NAMALWA (cell line): ENCODE measurements around the gene SKAP1.
A peak's percentile ranks its signal among the peaks of the same experiment; 100 is the strongest.

ENCODE experiments used
- DNase-seq: peaks from one replicate; pipeline ENCODE4 v3.0.0-alpha.2; 2015; ENCODE audit warnings: low spot score

SKAP1 gene

DNA sequence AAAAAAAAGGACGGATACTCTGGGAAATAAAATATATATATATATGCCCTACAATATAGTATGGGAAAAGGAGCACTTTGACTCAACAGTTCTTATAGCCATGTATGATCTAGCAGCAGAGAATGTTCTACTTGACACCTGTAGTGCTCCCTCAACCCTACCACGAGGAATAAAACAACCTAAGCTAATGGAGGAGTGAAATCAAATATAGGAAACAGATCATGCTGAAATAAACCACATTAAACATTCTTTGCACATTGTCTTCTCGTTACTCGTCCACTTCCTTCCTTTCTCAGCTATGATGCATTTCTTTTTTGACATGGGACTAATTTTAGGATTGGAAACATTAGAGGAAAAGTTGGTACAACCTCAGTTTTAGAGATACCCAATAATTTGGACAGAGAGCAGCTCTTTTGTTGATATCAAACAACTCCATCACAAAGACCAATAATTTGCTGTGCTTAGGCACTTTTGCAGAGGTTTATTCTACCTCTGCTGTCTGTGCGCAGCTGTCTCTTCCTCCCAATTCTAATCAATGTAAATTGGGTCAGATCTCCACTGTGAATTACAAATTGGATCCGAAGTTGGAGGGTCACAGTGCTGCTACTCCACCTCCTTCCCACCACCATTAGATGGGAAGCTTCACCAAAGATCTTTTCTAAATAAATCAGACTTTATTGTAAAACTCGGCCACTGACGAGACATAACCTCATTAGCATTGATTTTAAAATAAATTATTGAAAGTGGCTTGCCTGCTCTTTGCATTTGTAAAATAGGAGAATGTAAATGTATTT lies 256.6 kb downstream of the SKAP1 start:
- no peak for DNase-seq

DNA sequence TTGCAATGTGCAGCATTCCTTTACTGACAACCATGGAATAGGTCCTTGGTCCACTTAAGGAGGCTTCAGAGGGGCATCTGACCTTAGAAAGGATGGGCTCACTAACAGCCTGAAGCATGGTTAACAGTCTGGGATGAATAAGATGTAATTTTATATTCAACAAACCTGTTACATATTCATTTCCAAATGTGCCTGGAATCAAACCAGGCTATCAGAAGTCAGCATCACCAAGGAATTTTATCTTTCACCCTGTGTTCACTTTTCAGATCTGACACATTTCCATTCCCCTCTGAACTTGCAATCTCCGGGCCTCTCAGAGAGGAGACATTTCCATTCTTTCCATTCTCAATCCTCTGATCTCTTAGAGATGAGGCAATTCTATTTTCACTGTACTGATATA lies 260.1 kb downstream of the SKAP1 start:
- DNase-seq, result no peak

GRCh38 chr17:48163809-48164208 lies 266.2 kb downstream of the SKAP1 start:
- peak; percentile 19 for DNase-seq

DNA sequence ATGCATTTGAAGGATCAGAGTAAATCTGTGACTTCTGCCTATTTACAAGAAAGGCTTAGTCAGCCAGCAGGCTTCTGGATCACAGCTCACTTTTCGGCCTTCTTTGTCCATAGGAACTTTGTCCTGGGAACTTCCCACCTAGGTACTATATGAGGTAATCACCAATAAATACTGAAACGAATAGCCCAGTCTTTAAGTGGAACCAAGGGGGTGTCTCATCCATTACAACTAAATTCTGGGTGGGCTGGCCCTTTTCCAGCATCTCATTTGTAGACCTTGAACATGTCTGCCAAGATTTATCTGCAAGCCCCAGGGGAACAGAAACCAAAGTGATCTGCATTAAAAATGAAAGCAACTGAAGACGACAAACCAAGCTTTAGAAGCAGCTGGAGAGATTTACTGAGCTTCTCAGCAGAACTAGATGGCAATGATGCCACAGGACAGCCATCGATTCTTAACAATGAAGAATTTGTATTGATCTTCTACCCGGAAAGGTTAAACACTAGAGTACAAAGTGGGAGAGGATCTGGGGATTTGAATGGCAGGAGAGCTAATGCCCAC lies 267.0 kb downstream of the SKAP1 start:
- DNase-seq, result peak; percentile 48

DNA sequence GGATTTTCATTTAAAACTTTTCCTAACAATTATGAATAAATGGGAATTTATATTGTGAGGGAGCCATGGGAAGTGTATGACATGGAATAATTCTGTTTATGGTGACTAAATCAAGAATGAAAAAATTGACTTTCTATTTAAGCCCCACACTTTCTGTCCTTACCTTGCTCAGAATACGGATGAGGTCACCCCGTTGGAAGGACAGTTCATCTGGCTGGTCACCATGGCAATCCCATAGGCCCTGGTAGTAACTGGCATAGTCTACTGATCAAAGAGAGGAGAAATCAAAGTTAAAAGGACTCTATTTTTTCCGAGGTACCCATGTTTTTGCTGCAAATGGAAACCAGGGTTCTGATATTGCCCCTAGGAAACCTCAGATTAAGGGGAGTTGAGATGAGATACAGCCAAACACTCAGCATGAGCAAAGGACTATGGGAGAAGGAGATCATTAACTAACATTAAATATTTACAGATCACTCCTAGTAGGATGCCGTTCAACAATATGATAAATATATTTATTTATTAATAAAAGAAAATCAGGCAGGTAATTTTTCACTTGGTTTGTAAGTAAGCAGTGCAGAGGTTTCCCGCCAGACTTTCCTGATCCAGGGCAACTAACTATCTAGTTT lies 267.6 kb downstream of the SKAP1 start:
- DNase-seq, result no peak

GRCh38 chr17:48161127-48161905 lies 268.7 kb downstream of the SKAP1 start:
- no peak for DNase-seq

DNA sequence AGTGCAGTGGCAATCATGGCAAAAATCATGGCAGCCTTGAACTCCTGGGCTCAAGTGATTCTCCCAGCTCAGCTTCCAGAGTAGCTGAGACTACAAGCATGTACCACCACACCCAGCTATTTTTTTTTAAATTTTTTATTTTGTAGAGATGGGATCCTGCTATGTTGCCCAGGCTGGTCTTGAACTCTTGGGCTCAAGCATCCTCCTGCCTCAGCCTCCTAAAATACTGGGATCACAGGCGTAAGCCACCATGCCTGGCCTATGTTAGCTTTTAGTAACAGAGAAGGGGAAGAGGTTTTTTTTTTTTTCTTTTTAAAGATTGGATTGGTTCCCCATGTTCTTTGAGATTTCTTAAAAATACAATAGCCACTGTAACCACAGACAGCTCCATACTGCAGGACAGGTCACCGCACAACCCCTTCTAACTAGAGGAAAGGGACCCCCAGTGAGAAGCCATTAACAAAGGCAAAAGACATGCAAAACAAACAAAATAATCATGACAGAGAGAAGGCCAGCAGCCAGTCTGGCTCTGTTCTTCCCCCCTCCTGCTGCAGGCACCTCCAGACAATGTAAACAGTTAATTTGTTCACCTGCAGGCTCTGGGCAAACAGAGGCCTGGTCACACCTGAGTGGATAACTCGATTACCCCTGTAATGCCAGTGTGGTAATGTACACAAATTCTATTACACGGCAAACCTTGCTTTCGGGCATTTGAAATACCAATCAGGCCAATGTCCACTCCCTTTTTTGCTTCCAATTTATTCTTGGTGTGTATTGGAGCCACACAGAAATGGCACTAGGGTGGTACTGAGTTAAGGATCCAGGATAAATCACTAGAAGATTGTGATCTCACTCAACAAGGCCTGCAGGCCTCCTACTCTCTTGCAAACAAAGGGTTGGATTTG lies 269.6 kb downstream of the SKAP1 start:
- no peak for DNase-seq

- DNase-seq, result no peak
Observed at GRCh38 chr17:48159232-48159631, 270.8 kb downstream of the SKAP1 start.

DNA sequence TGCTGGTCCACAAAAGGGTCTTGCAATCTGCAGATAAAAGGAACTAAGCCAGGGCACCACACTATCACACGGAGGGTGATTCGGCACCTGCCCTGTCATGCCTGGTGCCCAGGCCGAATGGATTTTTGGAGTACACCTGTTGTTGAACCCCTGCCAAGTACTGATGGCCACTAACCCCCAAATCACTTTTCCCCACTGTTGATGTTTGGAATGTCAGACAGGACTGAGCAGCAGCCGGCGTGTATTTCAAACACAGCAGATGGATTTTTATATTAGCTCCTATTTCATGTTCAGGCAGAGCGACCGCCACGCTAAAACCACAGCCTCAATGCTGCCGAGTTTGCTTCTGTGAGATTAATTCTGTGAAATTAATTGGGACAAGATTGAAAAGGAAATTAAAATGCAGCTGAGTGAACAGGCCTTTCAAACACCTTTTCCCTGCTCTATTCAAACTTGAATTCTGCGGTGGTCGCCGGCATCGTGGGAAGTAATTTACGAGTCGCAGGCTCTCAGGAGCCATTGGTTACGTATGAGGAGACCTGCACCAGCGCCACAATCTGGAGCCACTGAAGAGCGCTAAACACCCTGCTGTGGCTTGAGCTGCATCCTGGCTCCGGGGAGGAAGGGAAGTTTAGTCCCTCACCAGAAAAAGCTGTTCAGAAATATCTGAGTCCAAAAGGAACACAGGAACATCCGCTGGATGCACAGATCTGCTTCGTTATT lies 274.0 kb downstream of the SKAP1 start:
- no peak for DNase-seq

DNA sequence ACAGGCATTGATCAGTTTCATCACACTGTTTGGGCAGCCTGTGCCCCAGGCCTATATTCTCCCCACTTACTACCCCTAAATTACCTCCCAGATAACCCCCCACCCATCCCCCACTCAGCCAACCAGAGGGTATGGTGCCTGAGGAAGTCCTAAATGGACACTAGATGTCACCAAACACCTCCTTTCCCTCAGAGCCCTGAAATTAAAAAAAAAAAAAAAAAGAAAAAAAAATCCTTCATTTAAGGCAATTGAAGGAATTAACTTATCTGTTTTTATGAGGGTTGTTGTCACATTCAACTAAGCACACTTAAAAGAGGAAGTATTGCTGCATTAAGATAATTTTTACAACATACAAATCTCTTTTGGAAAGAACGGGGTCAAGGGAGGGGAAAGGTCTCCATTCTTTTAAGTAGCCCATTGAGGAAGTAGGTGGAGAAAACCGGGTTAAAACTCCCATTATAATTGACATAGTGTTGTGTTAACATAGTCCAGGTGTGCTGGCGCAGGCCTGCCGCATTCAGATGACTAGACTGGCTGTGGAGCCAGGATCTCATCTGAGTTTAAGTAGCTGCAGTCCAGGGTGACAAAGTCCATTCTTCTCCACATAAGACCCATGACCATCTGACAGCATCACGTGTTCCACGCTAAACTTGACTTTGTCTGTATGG lies 276.2 kb downstream of the SKAP1 start:
- DNase-seq, result peak; percentile 65

DNA sequence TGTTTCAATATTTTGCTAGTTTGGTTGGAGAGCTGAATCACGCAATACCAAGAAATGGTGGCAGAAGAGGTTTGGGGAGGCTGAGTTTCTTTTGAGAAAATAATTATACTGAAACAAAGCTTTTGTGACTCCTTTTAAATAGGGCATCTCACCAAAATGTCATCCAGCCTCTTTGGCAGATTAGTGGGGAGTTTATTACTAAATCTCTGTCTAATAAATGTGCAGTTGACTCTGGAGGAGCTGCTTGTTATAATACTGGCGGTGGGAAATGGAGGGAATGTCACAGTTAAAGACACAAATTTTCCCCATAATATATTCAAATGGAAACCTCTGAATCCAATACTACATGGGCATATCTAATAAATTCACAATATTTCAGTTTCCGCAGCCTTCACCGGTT lies 277.7 kb downstream of the SKAP1 start:
- no peak for DNase-seq

DNA sequence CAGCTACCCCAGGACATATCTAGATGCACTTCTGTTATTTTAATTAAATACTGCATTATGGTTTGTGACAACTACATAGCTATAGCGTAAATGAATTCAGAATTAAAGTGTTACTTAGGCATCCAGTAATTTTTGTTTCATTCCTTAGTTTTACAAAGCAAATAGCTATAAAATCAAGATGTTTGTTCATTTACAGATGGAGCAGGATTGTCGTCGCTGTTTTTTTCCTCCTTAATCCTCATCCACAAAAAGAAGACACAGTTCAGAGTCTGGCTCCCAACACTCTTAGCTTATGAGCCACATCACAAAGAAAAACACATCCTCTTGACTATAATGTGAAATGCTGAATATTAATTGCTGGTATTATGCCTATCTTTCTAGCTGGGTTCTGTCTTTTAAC lies 278.8 kb downstream of the SKAP1 start:
- DNase-seq, result no peak

GRCh38 chr17:48150597-48151001 lies 279.4 kb downstream of the SKAP1 start:
- DNase-seq, result no peak

- no peak for DNase-seq
Observed at GRCh38 chr17:48149787-48150463, 280.1 kb downstream of the SKAP1 start.

- peak; percentile 30 for DNase-seq
Observed at GRCh38 chr17:48148854-48149786, 280.9 kb downstream of the SKAP1 start.

DNA sequence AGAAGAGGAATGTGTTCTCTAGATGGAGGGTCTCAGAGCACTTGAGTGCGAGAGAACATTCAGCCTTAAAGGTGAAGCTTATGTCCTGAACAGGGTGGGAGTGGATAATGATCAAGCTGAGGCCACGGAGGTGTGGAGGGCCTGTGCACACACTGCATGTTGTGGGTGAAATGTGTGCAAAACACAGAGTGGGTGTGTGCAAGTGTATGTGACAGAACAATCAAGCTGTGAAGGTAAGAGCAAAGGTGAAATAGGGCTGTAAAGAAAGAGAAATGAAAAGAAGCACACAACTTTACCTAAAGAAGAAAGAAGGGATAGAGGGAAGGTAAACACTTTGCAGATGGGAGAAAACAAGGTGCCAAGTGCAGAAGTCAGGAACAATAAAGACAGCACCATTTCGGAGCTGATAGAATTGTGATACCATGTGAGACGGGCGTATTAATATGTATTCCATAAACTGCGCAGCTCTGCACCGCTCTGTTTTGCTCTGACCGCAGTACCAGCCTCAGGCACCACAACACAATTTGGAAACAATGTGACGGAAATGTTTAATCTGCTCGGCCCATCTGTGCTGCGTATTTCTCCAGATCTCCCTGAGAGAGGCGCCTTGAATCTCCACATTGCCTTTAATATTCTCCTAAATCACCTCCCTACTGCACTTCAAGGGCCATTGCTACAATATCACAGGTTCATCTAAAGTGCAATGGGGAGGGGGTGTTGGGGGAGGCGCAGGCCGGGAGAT lies 281.8 kb downstream of the SKAP1 start:
- no peak for DNase-seq

- DNase-seq, result no peak
Observed at GRCh38 chr17:48144976-48145798, 284.8 kb downstream of the SKAP1 start.
